A673 (cell line): Measurements from ENCODE around the gene HVCN1. TPM values are rescaled to one million over a fixed set of nuclear protein-coding genes. Genes with fewer than 3 reads are reported as not detected.

Source experiments
- BruUV-seq: library from RNA; stranded (reverse); fragments of 400-500 nt; replicated peaks from 2 replicates; lab custom pipeline; 2021; lab: Mats Ljungman, UMichigan
- CTCF ChIA-PET: fragments of 300-600 bp; sonication (Branson Sonifier 250); formaldehyde crosslinking; loops from one replicate; lab custom pipeline; 2022; ENCODE audit warnings: antibody characterized with exemption; lab: Charles Lee
- POLR2A ChIA-PET: fragments of 300-600 bp; sonication (Branson Sonifier 250); formaldehyde crosslinking; loops from one replicate; lab custom pipeline; 2022; ENCODE audit warnings: antibody characterized with exemption; ENCODE audit not compliant: low non-redundant PET; lab: Charles Lee
- DNase-seq: peaks from one replicate; pipeline ENCODE4 v3.0.0-alpha.2; 2015; ENCODE audit warnings: low spot score
- H3K27ac ChIP-seq: fragments of 200-600 bp; sonication (generic); 2 replicates; pipeline ENCODE4 v1.5.1; 2016; ENCODE audit warnings: mixed run types, low read depth, mild to moderate bottlenecking, mixed read lengths, antibody characterized with exemption, low read length; ENCODE audit not compliant: poor library complexity, severe bottlenecking
- H3K27me3 ChIP-seq: fragments of 200-600 bp; sonication (generic); replicated peaks from 2 replicates; pipeline ENCODE4 v1.6.1; 2017; ENCODE audit warnings: mixed run types, low read depth, mild to moderate bottlenecking, mixed read lengths, antibody characterized with exemption, low read length; ENCODE audit not compliant: insufficient read depth, poor library complexity
- H3K36me3 ChIP-seq: fragments of 200-600 bp; sonication (generic); 2 replicates; pipeline ENCODE4 v1.6.1; 2016; ENCODE audit warnings: mixed run types, mild to moderate bottlenecking, mixed read lengths, antibody characterized with exemption, low read length; ENCODE audit not compliant: insufficient read depth, poor library complexity, severe bottlenecking
- H3K4me1 ChIP-seq: fragments of 200-600 bp; sonication (generic); 2 replicates; pipeline ENCODE4 v1.6.1; 2017; ENCODE audit warnings: mixed run types, mild to moderate bottlenecking, mixed read lengths, antibody characterized with exemption, low read length; ENCODE audit not compliant: insufficient read depth, poor library complexity, severe bottlenecking
- H3K4me3 ChIP-seq: fragments of 200-600 bp; sonication (generic); 2 replicates; pipeline ENCODE4 v1.5.1; 2016; ENCODE audit warnings: low read depth, mixed run types, mild to moderate bottlenecking, mixed read lengths, low read length; ENCODE audit not compliant: poor library complexity, severe bottlenecking
- H3K9me3 ChIP-seq: fragments of 200-600 bp; sonication (generic); 2 replicates; pipeline ENCODE4 v1.6.1; 2016; ENCODE audit warnings: mixed run types, low read depth, mild to moderate bottlenecking, mixed read lengths, antibody characterized with exemption, low read length; ENCODE audit not compliant: poor library complexity, severe bottlenecking
- EZH2 ChIP-seq: fragments of 200-600 bp; sonication (generic); IDR thresholded peaks from 2 replicates; pipeline ENCODE4 v1.6.1; 2017; ENCODE audit warnings: borderline replicate concordance, low read depth, mild to moderate bottlenecking, mixed read lengths, antibody characterized with exemption, low read length; ENCODE audit not compliant: poor library complexity, severe bottlenecking
- intact Hi-C: fragments of 100-400 bp; cut with micrococcal nuclease; formaldehyde crosslinking; loops from one replicate; pipeline ENCODE4 v1.10.0; 2022; ENCODE audit not compliant: unreplicated experiment
- total RNA-seq: library from RNA; stranded (reverse); gene quantifications from 2 replicates; pipeline ENCODE4 v1.2.3, GENCODE V29; 2021
- TF ChIP-seq, protein P1 (sequence below): fragments of 300-800, 200-600 bp; sonication (generic); conservative IDR thresholded peaks from 2 replicates; pipeline ENCODE4 v1.5.1; 2017; ENCODE audit warnings: low read depth, mild to moderate bottlenecking, antibody characterized with exemption, low read length, moderate library complexity, mixed read lengths

The HVCN1 gene
- total RNA-seq, 1 experiment from 2014 or later: 1.1 TPM

DNA sequence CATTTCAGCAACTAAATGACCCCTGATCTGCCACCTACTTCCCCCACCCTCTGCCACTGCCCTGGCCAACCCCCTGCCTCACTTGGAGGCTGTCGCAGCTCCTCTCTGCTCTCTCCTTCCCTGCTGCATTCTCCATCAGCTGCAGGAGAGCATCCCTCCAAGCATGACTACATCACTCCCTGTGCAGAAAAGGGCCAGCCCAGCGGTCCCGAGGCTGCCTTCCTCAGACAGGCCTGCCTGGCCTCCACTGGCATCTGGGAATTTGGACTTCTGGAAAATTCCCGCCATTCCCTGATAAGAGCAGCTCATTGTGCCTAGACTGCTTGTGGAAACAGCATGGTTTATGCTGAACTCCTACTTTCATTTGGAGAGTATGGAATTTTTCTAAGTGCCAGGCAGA is 12.7 kb downstream of the HVCN1 start:
- TF ChIP-seq, protein P1, sequence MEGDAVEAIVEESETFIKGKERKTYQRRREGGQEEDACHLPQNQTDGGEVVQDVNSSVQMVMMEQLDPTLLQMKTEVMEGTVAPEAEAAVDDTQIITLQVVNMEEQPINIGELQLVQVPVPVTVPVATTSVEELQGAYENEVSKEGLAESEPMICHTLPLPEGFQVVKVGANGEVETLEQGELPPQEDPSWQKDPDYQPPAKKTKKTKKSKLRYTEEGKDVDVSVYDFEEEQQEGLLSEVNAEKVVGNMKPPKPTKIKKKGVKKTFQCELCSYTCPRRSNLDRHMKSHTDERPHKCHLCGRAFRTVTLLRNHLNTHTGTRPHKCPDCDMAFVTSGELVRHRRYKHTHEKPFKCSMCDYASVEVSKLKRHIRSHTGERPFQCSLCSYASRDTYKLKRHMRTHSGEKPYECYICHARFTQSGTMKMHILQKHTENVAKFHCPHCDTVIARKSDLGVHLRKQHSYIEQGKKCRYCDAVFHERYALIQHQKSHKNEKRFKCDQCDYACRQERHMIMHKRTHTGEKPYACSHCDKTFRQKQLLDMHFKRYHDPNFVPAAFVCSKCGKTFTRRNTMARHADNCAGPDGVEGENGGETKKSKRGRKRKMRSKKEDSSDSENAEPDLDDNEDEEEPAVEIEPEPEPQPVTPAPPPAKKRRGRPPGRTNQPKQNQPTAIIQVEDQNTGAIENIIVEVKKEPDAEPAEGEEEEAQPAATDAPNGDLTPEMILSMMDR: no peak
- TF ChIP-seq EZH2: no peak
- no TSS peak for BruUV-seq
- no peaks in the 10 kb centered on the region for H3K9me3 ChIP-seq
- H3K27ac ChIP-seq: no peak overlapping the region
- CTCF ChIA-PET: no interaction called here
- H3K4me1 ChIP-seq: no peaks in the 10 kb centered on the region
- no peak overlapping the region for H3K4me3 ChIP-seq
- no peak for DNase-seq
- no peaks in the 10 kb centered on the region for H3K27me3 ChIP-seq
- POLR2A ChIA-PET: no interaction called here
- intact Hi-C loops: no loop called here
- no peaks in the 10 kb centered on the region for H3K36me3 ChIP-seq

DNA sequence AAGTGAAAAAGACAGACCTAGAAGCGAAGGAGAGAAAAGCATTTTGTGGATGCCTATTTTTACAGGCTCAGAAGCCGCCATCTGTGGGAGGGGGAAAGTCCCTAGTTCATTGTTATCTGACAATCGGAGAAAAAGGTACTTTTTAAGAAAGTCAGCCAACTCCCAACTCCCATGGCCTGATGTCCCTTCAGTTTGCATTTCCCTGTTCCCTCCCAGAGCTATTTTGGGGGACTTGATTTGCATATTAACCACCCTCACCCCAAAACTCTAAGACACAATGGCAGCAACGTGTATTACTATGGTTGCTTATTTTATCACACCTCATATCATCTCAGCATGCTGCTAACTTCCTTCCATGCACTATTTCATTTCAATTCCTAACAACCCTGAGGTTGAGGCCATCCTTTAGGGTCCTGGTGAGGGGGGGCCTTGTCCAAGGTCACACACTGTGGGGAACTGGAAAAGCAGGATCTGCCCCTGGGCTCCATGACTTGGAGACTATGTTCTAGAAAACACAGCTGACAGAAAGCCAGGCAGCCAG is 18.7 kb downstream of the HVCN1 start:
- no peak overlapping the region for H3K4me3 ChIP-seq
- H3K27ac ChIP-seq: no peak overlapping the region
- ChIA-PET POLR2A (no interaction called here), CTCF (no interaction called here)
- no peaks in the 10 kb centered on the region for H3K4me1 ChIP-seq
- intact Hi-C loops: no loop called here
- H3K27me3 ChIP-seq: no peaks in the 10 kb centered on the region
- no peaks in the 10 kb centered on the region for H3K36me3 ChIP-seq
- BruUV-seq: no TSS peak
- H3K9me3 ChIP-seq: no peaks in the 10 kb centered on the region
- DNase-seq: no peak
- TF ChIP-seq EZH2: no peak
- TF ChIP-seq, protein P1: no peak

DNA sequence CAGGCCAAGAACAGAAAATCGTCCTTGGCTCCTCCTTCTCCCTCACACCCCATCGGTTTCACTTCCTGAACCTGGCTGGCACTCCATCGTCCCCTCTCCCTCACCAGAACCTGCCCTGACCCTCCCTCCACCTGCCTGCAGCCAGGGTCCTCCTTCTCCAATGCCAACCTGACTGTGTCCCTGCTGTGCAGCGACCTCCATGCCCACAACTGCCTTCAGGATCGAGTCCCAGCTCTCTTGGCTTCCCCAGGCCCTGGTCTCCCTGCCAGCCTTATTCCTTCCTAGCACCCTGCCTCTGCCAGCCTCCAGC is 19.8 kb downstream of the HVCN1 start:
- Histone ChIP-seq H3K9me3 (no peaks in the 10 kb centered on the region), H3K4me1 (no peaks in the 10 kb centered on the region), H3K4me3 (no peak overlapping the region), H3K27me3 (no peaks in the 10 kb centered on the region), H3K27ac (no peak overlapping the region), H3K36me3 (no peaks in the 10 kb centered on the region)
- intact Hi-C loops: no loop called here
- no TSS peak for BruUV-seq
- TF ChIP-seq, protein P1: no peak
- no peak for TF ChIP-seq EZH2
- ChIA-PET POLR2A (no interaction called here), CTCF (no interaction called here)
- no peak for DNase-seq
